Mesendoderm (in vitro differentiated cells): Measurements from ENCODE around the gene IGHMBP2.

Experiments used
- DNase-seq: peaks from one replicate; pipeline ENCODE4 v3.0.0; 2013
- H2AK5ac ChIP-seq: 2 replicates; pipeline ENCODE4 v1.6.1; 2013; ENCODE audit warnings: low read length, inconsistent platforms
- H2BK120ac ChIP-seq: 2 replicates; pipeline ENCODE4 v1.6.1; 2013; ENCODE audit warnings: low read depth, mild to moderate bottlenecking, low read length, moderate library complexity, mixed read lengths
- H2BK15ac ChIP-seq: replicated peaks from 2 replicates; pipeline ENCODE4 v1.6.1; 2013; ENCODE audit warnings: low read depth, mild to moderate bottlenecking, moderate library complexity
- H2BK5ac ChIP-seq: 2 replicates; pipeline ENCODE4 v1.6.1; 2013; ENCODE audit warnings: low read length, inconsistent platforms
- H3K18ac ChIP-seq: 2 replicates; pipeline ENCODE4 v1.6.1; 2013; ENCODE audit warnings: mild to moderate bottlenecking, low read length, mixed read lengths
- H3K23ac ChIP-seq: one replicate; pipeline ENCODE4 v1.6.1; 2013; ENCODE audit warnings: low read length
- H3K27ac ChIP-seq: 2 replicates; pipeline ENCODE4 v1.5.1; 2013; ENCODE audit warnings: low read depth, mild to moderate bottlenecking, inconsistent platforms, low read length, moderate library complexity
- H3K27me3 ChIP-seq: 2 replicates; pipeline ENCODE4 v1.6.1; 2013; ENCODE audit warnings: low read length, control low read depth, mild to moderate bottlenecking, inconsistent platforms; ENCODE audit not compliant: insufficient read depth, poor library complexity
- H3K36me3 ChIP-seq: 2 replicates; pipeline ENCODE4 v1.6.1; 2013; ENCODE audit warnings: low read length, inconsistent platforms; ENCODE audit not compliant: control insufficient read depth, insufficient read depth
- H3K4ac ChIP-seq: one replicate; pipeline ENCODE4 v1.6.1; 2013; ENCODE audit warnings: low read depth, mild to moderate bottlenecking, low read length, moderate library complexity
- H3K4me1 ChIP-seq: 2 replicates; pipeline ENCODE4 v1.6.1; 2013; ENCODE audit warnings: low read depth, low read length, inconsistent platforms; ENCODE audit not compliant: control insufficient read depth
- H3K4me2 ChIP-seq: 2 replicates; pipeline ENCODE4 v1.6.1; 2013; ENCODE audit warnings: low read length
- H3K4me3 ChIP-seq: 2 replicates; pipeline ENCODE4 v1.5.1; 2013; ENCODE audit warnings: mild to moderate bottlenecking, low read length
- H3K56ac ChIP-seq: one replicate; pipeline ENCODE4 v1.6.1; 2013; ENCODE audit warnings: low read length
- H3K79me1 ChIP-seq: 2 replicates; pipeline ENCODE4 v1.6.1; 2013; ENCODE audit warnings: low read length, inconsistent platforms
- H3K79me2 ChIP-seq: 2 replicates; pipeline ENCODE4 v1.6.1; 2013; ENCODE audit warnings: mild to moderate bottlenecking, low read length; ENCODE audit not compliant: control insufficient read depth, insufficient read depth
- H3K9ac ChIP-seq: 2 replicates; pipeline ENCODE4 v1.6.1; 2013; ENCODE audit warnings: low read length, inconsistent platforms
- H4K5ac ChIP-seq: one replicate; pipeline ENCODE4 v1.6.1; 2013; ENCODE audit warnings: low read length
- H4K8ac ChIP-seq: one replicate; pipeline ENCODE4 v1.6.1; 2013; ENCODE audit warnings: low read depth, mild to moderate bottlenecking, control low read depth, low read length, moderate library complexity
- WGBS: extraction: QIAGEN DNeasy Blood & Tissue Kit; methylation state at CpG from one replicate; pipeline ENCODE4 v1.1.7; 2013; ENCODE audit warnings: low lambda C conversion rate, missing lambda C conversion rate; ENCODE audit not compliant: insufficient coverage; ENCODE audit errors: extremely low coverage; 5-methylcytosine and 5-hydroxymethylcytosine counted together

The IGHMBP2 gene

GRCh38 chr11:68980776-68981065 lies 77.0 kb downstream of the IGHMBP2 start, which contains the start of gene MRGPRD:
Gene MRGPRD (minus strand): TSS chr11:68980986. CDS start chr11:68980986, 0 bp downstream.
- Histone ChIP-seq H2BK5ac (no peak within 1 kb of the TSS), H3K18ac (no peak within 1 kb of the TSS), H3K79me1 (no peaks in the 10 kb centered on the region), H3K4ac (no peak within 1 kb of the TSS), H3K23ac (no peak within 1 kb of the TSS), H3K36me3 (no peaks in the 10 kb centered on the region), H3K4me2 (no peak within 1 kb of the TSS), H3K27ac (no peak within 1 kb of the TSS), H2AK5ac (no peak within 1 kb of the TSS), H3K4me1 (no peaks in the 10 kb centered on the region), H3K56ac (no peak within 1 kb of the TSS), H2BK120ac (no peak within 1 kb of the TSS), H4K5ac (no peak within 1 kb of the TSS), H4K8ac (no peak within 1 kb of the TSS), H3K9ac (no peak within 1 kb of the TSS), H2BK15ac (no peak within 1 kb of the TSS), H3K27me3 (no peaks in the 10 kb centered on the region), H3K4me3 (no peak within 1 kb of the TSS), H3K79me2 (no peaks in the 10 kb centered on the region)
- WGBS, result no CpG with 5 or more reads among the region's 8 CpGs
- DNase-seq, result no peak

GRCh38 chr11:68982134-68982533 lies 78.4 kb downstream of the IGHMBP2 start:
- Histone ChIP-seq H2BK15ac (no peak overlapping the region), H3K36me3 (no peaks in the 10 kb centered on the region), H3K9ac (no peak overlapping the region), H3K56ac (no peak overlapping the region), H3K4me2 (no peak overlapping the region), H2BK120ac (no peak overlapping the region), H2BK5ac (no peak overlapping the region), H3K79me2 (no peaks in the 10 kb centered on the region), H3K18ac (no peak overlapping the region), H4K5ac (no peak overlapping the region), H3K4me3 (no peak overlapping the region), H3K23ac (no peak overlapping the region), H3K4ac (no peak overlapping the region), H3K27ac (no peak overlapping the region), H3K4me1 (no peaks in the 10 kb centered on the region), H3K79me1 (no peaks in the 10 kb centered on the region), H4K8ac (no peak overlapping the region), H3K27me3 (no peaks in the 10 kb centered on the region), H2AK5ac (no peak overlapping the region)
- no peak for DNase-seq
- no CpG with 5 or more reads among the region's 2 CpGs for WGBS

- H3K4ac ChIP-seq, result no peak overlapping the region
- H3K4me3 ChIP-seq, result no peak overlapping the region
- no peak overlapping the region for H3K27ac ChIP-seq
- H3K18ac ChIP-seq, result no peak overlapping the region
- H3K4me1 ChIP-seq, result no peaks in the 10 kb centered on the region
- H3K56ac ChIP-seq, result no peak overlapping the region
- no peak overlapping the region for H4K5ac ChIP-seq
- H3K4me2 ChIP-seq, result no peak overlapping the region
- no peak for DNase-seq
- no peak overlapping the region for H3K9ac ChIP-seq
- H3K79me2 ChIP-seq, result no peaks in the 10 kb centered on the region
- no peaks in the 10 kb centered on the region for H3K36me3 ChIP-seq
- no peak overlapping the region for H3K23ac ChIP-seq
- H2BK15ac ChIP-seq, result no peak overlapping the region
- H2BK5ac ChIP-seq, result no peak overlapping the region
- no peaks in the 10 kb centered on the region for H3K27me3 ChIP-seq
- WGBS, result no CpG with 5 or more reads among the region's 6 CpGs
- H2BK120ac ChIP-seq, result no peak overlapping the region
- H4K8ac ChIP-seq, result no peak overlapping the region
- H3K79me1 ChIP-seq, result no peaks in the 10 kb centered on the region
- no peak overlapping the region for H2AK5ac ChIP-seq
Measured at GRCh38 chr11:68983801-68984200, 80.1 kb downstream of the IGHMBP2 start.

- Histone ChIP-seq H3K4me2 (no peak overlapping the region), H2BK5ac (no peak overlapping the region), H2AK5ac (no peak overlapping the region), H3K79me1 (no peaks in the 10 kb centered on the region), H3K23ac (no peak overlapping the region), H3K4me3 (no peak overlapping the region), H3K27ac (no peak overlapping the region), H3K36me3 (no peaks in the 10 kb centered on the region), H3K18ac (no peak overlapping the region), H2BK15ac (no peak overlapping the region), H3K4ac (no peak overlapping the region), H3K56ac (no peak overlapping the region), H3K9ac (no peak overlapping the region), H2BK120ac (no peak overlapping the region), H3K79me2 (no peaks in the 10 kb centered on the region), H3K27me3 (no peaks in the 10 kb centered on the region), H4K8ac (no peak overlapping the region), H4K5ac (no peak overlapping the region), H3K4me1 (no peaks in the 10 kb centered on the region)
- DNase-seq, result no peak
Measured at GRCh38 chr11:68987211-68987610, 83.5 kb downstream of the IGHMBP2 start.

GRCh38 chr11:68988491-68988890 lies 84.8 kb downstream of the IGHMBP2 start:
- Histone ChIP-seq H3K18ac (no peak overlapping the region), H3K4me2 (no peak overlapping the region), H3K4me3 (no peak overlapping the region), H3K79me2 (no peaks in the 10 kb centered on the region), H2BK120ac (no peak overlapping the region), H2BK5ac (no peak overlapping the region), H3K27ac (no peak overlapping the region), H3K56ac (no peak overlapping the region), H3K9ac (no peak overlapping the region), H4K8ac (no peak overlapping the region), H3K23ac (no peak overlapping the region), H3K27me3 (no peaks in the 10 kb centered on the region), H3K36me3 (no peaks in the 10 kb centered on the region), H2AK5ac (no peak overlapping the region), H2BK15ac (no peak overlapping the region), H3K4ac (no peak overlapping the region), H3K4me1 (no peaks in the 10 kb centered on the region), H4K5ac (no peak overlapping the region), H3K79me1 (no peaks in the 10 kb centered on the region)
- no peak for DNase-seq
